ENCODE measurements around the gene ATP10A. TPM values are rescaled to one million over a fixed set of nuclear protein-coding genes. Genes with fewer than 3 reads are reported as not detected.

Gene ATP10A
- total and polyA plus RNA-seq, 2 experiments from 2014 or later, result 0.75 to 0.77 TPM

- Histone ChIP-seq H3K9me3 (ENCODE audit: low read depth) (no peaks in the 10 kb centered on the region), H3K4me1 (ENCODE audit: insufficient read depth) (no peaks in the 10 kb centered on the region), H3K36me3 (replicated peaks; ENCODE audit: insufficient read depth, low read depth) (no peaks in the 10 kb centered on the region), H3K4me3 (no peak overlapping the region), H3K9me2 (replicated peaks; ENCODE audit: insufficient read depth) (no peaks in the 10 kb centered on the region), H4K20me1 (ENCODE audit: insufficient read depth, poor library complexity, severe bottlenecking) (no peaks in the 10 kb centered on the region), H3K27me3 (no peaks in the 10 kb centered on the region), H3K27ac (no peak overlapping the region), H3K79me2 (no peaks in the 10 kb centered on the region), H2AFZ (no peak overlapping the region), H3K4me2 (no peak overlapping the region)
- DNase-seq (ENCODE audit: low spot score), result peak; percentile 52
- 84% methylated on average over 19 of the region's 19 CpGs for WGBS (ENCODE audit: low lambda C conversion rate, missing lambda C conversion rate)
- TF ChIP-seq EZH2phosphoT487 (IDR thresholded peaks at IDR 0.05; ENCODE audit: low read depth, severe bottlenecking, unreplicated experiment) (no peak), EZH2 (IDR thresholded peaks at IDR 0.05; ENCODE audit: borderline replicate concordance) (no peak), CTCF (IDR thresholded peaks at IDR 0.05; ENCODE audit: poor library complexity) (peak; percentile 55)
Observed at GRCh38 chr15:25693321-25694238, 169.5 kb downstream of the ATP10A start.

DNA sequence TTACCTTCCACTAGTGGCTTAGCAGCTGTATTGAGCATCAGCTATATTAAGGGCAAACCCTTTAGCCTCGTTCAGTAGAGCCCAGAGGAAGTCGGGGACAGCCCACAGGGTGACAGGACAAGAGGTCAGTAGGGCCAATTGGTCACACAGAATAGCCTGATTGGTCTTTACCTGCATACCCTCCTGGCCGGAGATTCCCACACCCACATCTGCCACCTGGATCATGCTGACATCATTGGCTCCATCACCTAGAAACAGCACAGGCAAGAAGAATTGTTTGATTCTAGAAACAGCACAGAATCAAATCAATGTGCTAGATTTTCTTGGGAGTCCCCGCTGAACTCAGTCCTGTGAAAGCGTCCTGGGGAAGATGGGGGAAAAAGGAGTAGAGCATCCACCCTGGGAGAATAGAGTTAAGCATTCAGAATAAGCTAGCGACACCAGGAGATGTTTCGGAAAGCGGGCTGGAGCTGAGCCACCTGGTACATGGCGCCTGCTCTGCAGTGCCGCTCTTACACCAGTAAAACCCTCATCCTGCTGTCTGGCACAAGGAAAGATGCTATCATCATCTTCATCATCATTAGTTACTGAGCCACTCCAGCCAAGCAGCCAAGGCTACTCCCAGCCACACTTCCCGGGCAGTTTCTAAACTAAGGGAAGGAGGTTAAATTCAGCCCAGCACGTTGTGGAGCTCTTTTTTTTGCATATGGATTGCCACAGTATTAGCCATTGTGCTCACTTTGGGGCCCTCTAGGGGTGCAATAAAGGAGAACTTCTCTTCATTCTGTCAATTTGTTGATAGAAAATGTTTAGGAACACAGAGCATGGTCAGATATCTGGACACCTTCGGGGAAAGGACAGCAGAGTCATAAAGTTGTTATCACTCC is 171.3 kb downstream of the ATP10A start:
- WGBS (ENCODE audit: low lambda C conversion rate, missing lambda C conversion rate), result 72% methylated on average over 13 of the region's 13 CpGs
- H4K20me1 ChIP-seq (ENCODE audit: insufficient read depth, poor library complexity, severe bottlenecking), result no peaks in the 10 kb centered on the region
- H3K4me1 ChIP-seq (ENCODE audit: insufficient read depth), result no peaks in the 10 kb centered on the region
- H3K4me3 ChIP-seq, result no peak overlapping the region
- H3K4me2 ChIP-seq, result no peak overlapping the region
- H3K79me2 ChIP-seq, result no peaks in the 10 kb centered on the region
- no peaks in the 10 kb centered on the region for H3K27me3 ChIP-seq
- peak; percentile 26 for DNase-seq (ENCODE audit: low spot score)
- H3K9me2 ChIP-seq (replicated peaks; ENCODE audit: insufficient read depth), result no peaks in the 10 kb centered on the region
- H2AFZ ChIP-seq, result no peak overlapping the region
- no peaks in the 10 kb centered on the region for H3K36me3 ChIP-seq (replicated peaks; ENCODE audit: insufficient read depth, low read depth)
- H3K27ac ChIP-seq, result no peak overlapping the region
- TF ChIP-seq CTCF (IDR thresholded peaks at IDR 0.05; ENCODE audit: poor library complexity) (peak; percentile 42), EZH2phosphoT487 (IDR thresholded peaks at IDR 0.05; ENCODE audit: low read depth, severe bottlenecking, unreplicated experiment) (no peak), EZH2 (IDR thresholded peaks at IDR 0.05; ENCODE audit: borderline replicate concordance) (no peak)
- H3K9me3 ChIP-seq (ENCODE audit: low read depth), result no peaks in the 10 kb centered on the region

- Histone ChIP-seq H3K27me3 (no peaks in the 10 kb centered on the region), H3K9me3 (ENCODE audit: low read depth) (no peaks in the 10 kb centered on the region), H3K79me2 (no peaks in the 10 kb centered on the region), H3K4me2 (no peak overlapping the region), H4K20me1 (ENCODE audit: insufficient read depth, poor library complexity, severe bottlenecking) (no peaks in the 10 kb centered on the region), H3K27ac (no peak overlapping the region), H3K9me2 (replicated peaks; ENCODE audit: insufficient read depth) (no peaks in the 10 kb centered on the region), H2AFZ (no peak overlapping the region), H3K36me3 (replicated peaks; ENCODE audit: insufficient read depth, low read depth) (no peaks in the 10 kb centered on the region), H3K4me1 (ENCODE audit: insufficient read depth) (no peaks in the 10 kb centered on the region), H3K4me3 (no peak overlapping the region)
- 85% methylated on average over 18 of the region's 18 CpGs for WGBS (ENCODE audit: low lambda C conversion rate, missing lambda C conversion rate)
- TF ChIP-seq EZH2 (IDR thresholded peaks at IDR 0.05; ENCODE audit: borderline replicate concordance) (no peak), CTCF (IDR thresholded peaks at IDR 0.05; ENCODE audit: poor library complexity) (no peak), EZH2phosphoT487 (IDR thresholded peaks at IDR 0.05; ENCODE audit: low read depth, severe bottlenecking, unreplicated experiment) (no peak)
- peak; percentile 55 for DNase-seq (ENCODE audit: low spot score)
Observed at GRCh38 chr15:25690673-25691543, 172.2 kb downstream of the ATP10A start.
